MM.1S (cell line): Measurements from ENCODE around the gene FAM222B.

Experiments
- EZH2phosphoT487 ChIP-seq: fragments of 300-600 bp; sonication (generic); IDR thresholded peaks from 2 replicates; pipeline ENCODE4 v1.6.1; 2018; ENCODE audit warnings: antibody characterized with exemption, low read length
- TF ChIP-seq, protein P1 (sequence below): fragments of 300-600 bp; sonication (generic); IDR thresholded peaks from 2 replicates; pipeline ENCODE4 v1.5.1; 2016; ENCODE audit warnings: antibody characterized with exemption, low read length, mixed read lengths

DNA sequence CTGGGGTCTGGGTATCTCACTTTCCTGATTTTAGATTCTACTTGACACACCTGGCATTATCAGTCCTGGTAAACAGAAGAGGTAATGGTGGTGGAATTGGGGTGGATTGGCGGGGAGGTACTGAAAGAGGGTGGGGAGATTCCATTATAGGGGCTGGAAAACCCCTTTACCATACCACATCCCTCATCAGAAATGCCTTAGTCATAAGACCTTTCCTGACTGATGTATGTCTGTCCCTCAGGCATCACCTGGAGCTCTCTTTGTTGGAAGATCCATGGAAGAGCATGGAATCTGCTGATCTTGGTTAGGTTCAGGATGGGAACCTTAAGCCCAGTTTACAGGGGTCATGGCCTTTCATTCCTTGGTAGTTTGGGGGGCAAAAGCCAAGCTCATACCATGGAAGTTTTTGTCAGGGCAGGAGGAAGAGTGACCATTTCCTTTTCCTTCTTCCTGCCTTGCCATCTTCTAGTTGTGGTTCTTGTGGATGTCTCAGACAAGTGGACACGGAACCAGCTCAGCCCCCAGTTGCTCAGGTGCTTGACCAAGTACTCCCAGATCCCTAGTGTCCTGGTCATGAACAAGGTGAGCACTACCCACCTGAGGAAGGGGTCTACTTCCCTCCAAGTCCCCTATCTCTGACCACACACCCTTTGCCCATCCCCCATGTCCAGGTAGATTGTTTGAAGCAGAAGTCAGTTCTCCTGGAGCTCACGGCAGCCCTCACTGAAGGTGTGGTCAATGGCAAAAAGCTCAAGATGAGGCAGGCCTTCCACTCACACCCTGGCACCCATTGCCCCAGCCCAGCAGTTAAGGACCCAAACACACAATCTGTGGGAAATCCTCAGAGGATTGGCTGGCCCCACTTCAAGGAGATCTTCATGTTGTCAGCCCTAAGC, 15.6 kb upstream of the FAM222B start:
- no peak for TF ChIP-seq EZH2phosphoT487
- TF ChIP-seq, protein P1, sequence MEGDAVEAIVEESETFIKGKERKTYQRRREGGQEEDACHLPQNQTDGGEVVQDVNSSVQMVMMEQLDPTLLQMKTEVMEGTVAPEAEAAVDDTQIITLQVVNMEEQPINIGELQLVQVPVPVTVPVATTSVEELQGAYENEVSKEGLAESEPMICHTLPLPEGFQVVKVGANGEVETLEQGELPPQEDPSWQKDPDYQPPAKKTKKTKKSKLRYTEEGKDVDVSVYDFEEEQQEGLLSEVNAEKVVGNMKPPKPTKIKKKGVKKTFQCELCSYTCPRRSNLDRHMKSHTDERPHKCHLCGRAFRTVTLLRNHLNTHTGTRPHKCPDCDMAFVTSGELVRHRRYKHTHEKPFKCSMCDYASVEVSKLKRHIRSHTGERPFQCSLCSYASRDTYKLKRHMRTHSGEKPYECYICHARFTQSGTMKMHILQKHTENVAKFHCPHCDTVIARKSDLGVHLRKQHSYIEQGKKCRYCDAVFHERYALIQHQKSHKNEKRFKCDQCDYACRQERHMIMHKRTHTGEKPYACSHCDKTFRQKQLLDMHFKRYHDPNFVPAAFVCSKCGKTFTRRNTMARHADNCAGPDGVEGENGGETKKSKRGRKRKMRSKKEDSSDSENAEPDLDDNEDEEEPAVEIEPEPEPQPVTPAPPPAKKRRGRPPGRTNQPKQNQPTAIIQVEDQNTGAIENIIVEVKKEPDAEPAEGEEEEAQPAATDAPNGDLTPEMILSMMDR, result no peak
